Hepatocyte (in vitro differentiated cells): ENCODE measurements around the gene ERCC6L2. TPM values are rescaled to one million over a fixed set of nuclear protein-coding genes. Genes with fewer than 3 reads are reported as not detected.
A peak's percentile ranks its signal among the peaks of the same experiment; 100 is the strongest.

Experiments
- DNase-seq: peaks from one replicate; pipeline ENCODE4 v3.0.0-alpha.2; 2016; ENCODE audit warnings: low spot score
- H2AFZ ChIP-seq: fragments of 200-600 bp; sonication (generic); 2 replicates; pipeline ENCODE4 v1.6.0; 2016; ENCODE audit warnings: antibody characterized with exemption, mild to moderate bottlenecking
- H3K27ac ChIP-seq: fragments of 200-600 bp; sonication (generic); 2 replicates; pipeline ENCODE4 v1.5.1; 2016; ENCODE audit warnings: mild to moderate bottlenecking
- H3K27me3 ChIP-seq: fragments of 200-600 bp; sonication (generic); 2 replicates; pipeline ENCODE4 v1.6.1; 2016
- H3K36me3 ChIP-seq: fragments of 200-600 bp; sonication (generic); replicated peaks from 2 replicates; pipeline ENCODE4 v1.5.1; 2016; ENCODE audit warnings: low read depth; ENCODE audit not compliant: insufficient read depth
- H3K4me1 ChIP-seq: fragments of 200-600 bp; sonication (generic); 2 replicates; pipeline ENCODE4 v1.5.1; 2016; ENCODE audit warnings: mild to moderate bottlenecking, moderate library complexity; ENCODE audit not compliant: insufficient read depth
- H3K4me2 ChIP-seq: fragments of 200-600 bp; sonication (generic); 2 replicates; pipeline ENCODE4 v1.6.0; 2016
- H3K4me3 ChIP-seq: fragments of 200-600 bp; sonication (generic); 2 replicates; pipeline ENCODE4 v1.5.1; 2016; ENCODE audit warnings: mild to moderate bottlenecking
- H3K79me2 ChIP-seq: fragments of 200-600 bp; sonication (generic); 2 replicates; pipeline ENCODE4 v1.6.0; 2017; ENCODE audit warnings: mild to moderate bottlenecking
- H3K9me2 ChIP-seq: fragments of 200-600 bp; sonication (generic); replicated peaks from 2 replicates; pipeline ENCODE4 v1.6.0; 2017; ENCODE audit warnings: mild to moderate bottlenecking; ENCODE audit not compliant: insufficient read depth
- H3K9me3 ChIP-seq: fragments of 200-600 bp; sonication (generic); 2 replicates; pipeline ENCODE4 v1.5.1; 2016; ENCODE audit warnings: low read depth, mild to moderate bottlenecking
- H4K20me1 ChIP-seq: fragments of 200-600 bp; sonication (generic); 2 replicates; pipeline ENCODE4 v1.6.0; 2016; ENCODE audit warnings: mild to moderate bottlenecking; ENCODE audit not compliant: insufficient read depth, poor library complexity, severe bottlenecking
- EZH2 ChIP-seq: fragments of 200-600 bp; sonication (generic); IDR thresholded peaks from 2 replicates; pipeline ENCODE4 v1.6.1; 2016; ENCODE audit warnings: antibody characterized with exemption, mild to moderate bottlenecking, borderline replicate concordance
- EZH2phosphoT487 ChIP-seq: fragments of 200-600 bp; sonication (generic); IDR thresholded peaks from one replicate; pipeline ENCODE4 v1.6.1; 2018; ENCODE audit warnings: antibody characterized with exemption, mild to moderate bottlenecking, low read depth, moderate library complexity; ENCODE audit not compliant: unreplicated experiment, severe bottlenecking
- WGBS: methylation state at CpG from one replicate; pipeline ENCODE4 v1.1.6; 2016; ENCODE audit warnings: low lambda C conversion rate; ENCODE audit errors: missing lambda C conversion rate; 5-methylcytosine and 5-hydroxymethylcytosine counted together
- polyA plus RNA-seq: library from polyadenylated mRNA; unstranded; fragments of >200 nt; fragmentation: Nextera tagmentation; extraction: Ambion mirVana; gene quantifications from 2 replicates; pipeline ENCODE4 v1.2.1, GENCODE V29; 2016
- total RNA-seq: library from RNA; depleted of rRNA; stranded (reverse); fragments of >200 nt; gene quantifications from 2 replicates; pipeline ENCODE4 v1.2.3, GENCODE V29; 2014
- TF ChIP-seq, protein P1 (sequence below): fragments of 200-600 bp; sonication (generic); IDR thresholded peaks from 2 replicates; pipeline ENCODE4 v1.5.1; 2016; ENCODE audit warnings: antibody characterized with exemption, mild to moderate bottlenecking; ENCODE audit not compliant: poor library complexity

ERCC6L2 gene
- total and polyA plus RNA-seq, 2 experiments from 2014 or later = 17.6 to 55.7 TPM

DNA sequence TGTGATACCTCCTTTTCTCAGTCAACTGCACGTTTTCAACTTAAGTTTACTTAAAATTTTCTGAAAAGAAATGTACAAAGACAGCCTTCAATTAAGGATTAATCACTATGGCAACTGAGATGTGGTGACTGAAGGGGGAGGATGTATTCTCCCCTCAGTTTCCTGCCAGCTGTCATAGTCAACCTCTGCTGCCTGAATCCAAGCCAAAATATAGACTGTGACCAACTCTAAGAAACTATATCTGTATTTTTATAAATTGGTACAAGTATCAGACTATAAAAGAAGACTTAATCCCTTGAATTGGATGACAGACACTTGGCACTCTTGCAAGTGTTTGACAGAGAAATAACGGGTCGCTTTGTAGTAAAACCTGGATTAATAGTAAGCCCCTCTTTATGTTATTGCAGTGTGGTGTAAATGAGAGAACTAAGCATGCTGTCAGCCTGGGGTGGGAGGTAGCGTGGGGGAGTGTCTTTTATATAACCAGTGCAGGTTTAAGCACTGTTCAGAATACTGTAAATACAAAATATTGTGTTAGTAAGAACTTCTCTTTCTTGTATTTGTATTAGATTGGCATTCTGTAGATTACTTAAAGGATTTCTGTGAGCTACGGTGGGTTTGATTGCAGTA, 106.4 kb downstream of the ERCC6L2 start:
- Histone ChIP-seq H2AFZ (no peak overlapping the region), H3K36me3 (no peaks in the 10 kb centered on the region), H3K79me2 (no peaks in the 10 kb centered on the region), H3K4me2 (peak overlapping the region; percentile 10), H3K4me3 (no peak overlapping the region), H4K20me1 (no peaks in the 10 kb centered on the region), H3K27ac (peak overlapping the region; percentile 59), H3K27me3 (no peaks in the 10 kb centered on the region), H3K4me1 (peaks cover 12% of the 10 kb centered on the region), H3K9me2 (no peaks in the 10 kb centered on the region), H3K9me3 (no peaks in the 10 kb centered on the region)
- no peak for DNase-seq
- no peak for TF ChIP-seq EZH2
- TF ChIP-seq, protein P1, sequence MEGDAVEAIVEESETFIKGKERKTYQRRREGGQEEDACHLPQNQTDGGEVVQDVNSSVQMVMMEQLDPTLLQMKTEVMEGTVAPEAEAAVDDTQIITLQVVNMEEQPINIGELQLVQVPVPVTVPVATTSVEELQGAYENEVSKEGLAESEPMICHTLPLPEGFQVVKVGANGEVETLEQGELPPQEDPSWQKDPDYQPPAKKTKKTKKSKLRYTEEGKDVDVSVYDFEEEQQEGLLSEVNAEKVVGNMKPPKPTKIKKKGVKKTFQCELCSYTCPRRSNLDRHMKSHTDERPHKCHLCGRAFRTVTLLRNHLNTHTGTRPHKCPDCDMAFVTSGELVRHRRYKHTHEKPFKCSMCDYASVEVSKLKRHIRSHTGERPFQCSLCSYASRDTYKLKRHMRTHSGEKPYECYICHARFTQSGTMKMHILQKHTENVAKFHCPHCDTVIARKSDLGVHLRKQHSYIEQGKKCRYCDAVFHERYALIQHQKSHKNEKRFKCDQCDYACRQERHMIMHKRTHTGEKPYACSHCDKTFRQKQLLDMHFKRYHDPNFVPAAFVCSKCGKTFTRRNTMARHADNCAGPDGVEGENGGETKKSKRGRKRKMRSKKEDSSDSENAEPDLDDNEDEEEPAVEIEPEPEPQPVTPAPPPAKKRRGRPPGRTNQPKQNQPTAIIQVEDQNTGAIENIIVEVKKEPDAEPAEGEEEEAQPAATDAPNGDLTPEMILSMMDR = no peak
- no peak for TF ChIP-seq EZH2phosphoT487
- WGBS = 36% methylated on average over 5 of the region's 5 CpGs

DNA sequence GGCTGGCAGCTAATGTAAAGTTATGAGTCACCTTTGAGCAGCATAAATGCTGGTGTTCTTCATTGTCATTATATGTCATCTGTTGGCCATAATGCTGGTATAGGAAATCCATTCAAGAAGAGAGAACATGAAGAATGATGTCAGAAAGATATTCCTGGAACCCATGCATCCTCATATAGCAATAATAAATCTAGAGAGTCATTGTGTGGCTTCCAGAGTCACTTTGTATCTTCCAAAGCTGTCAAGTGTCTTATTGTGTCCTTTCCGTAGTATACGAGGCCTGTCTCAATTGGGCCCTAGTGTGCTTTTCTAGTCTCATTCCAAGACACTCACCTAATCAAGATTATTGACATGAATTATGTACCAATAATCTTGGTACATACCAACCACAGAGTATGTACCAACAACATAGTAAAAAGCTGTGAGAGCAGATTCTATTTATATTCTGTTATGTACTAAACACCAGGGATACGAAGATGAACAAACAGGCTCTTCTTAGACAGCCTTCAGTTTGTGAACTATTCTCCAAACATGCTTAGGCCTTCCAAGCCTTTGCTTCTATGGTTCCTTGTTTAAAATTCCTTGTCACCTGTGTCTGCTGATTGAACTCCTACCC, 110.1 kb downstream of the ERCC6L2 start:
- no peaks in the 10 kb centered on the region for H3K27me3 ChIP-seq
- H4K20me1 ChIP-seq = no peaks in the 10 kb centered on the region
- TF ChIP-seq EZH2phosphoT487 (no peak), EZH2 (no peak)
- TF ChIP-seq, protein P1 = no peak
- DNase-seq = no peak
- H3K4me2 ChIP-seq = no peak overlapping the region
- WGBS = 98% methylated on average over 3 of the region's 3 CpGs
- no peaks in the 10 kb centered on the region for H3K9me2 ChIP-seq
- H3K79me2 ChIP-seq = no peaks in the 10 kb centered on the region
- H2AFZ ChIP-seq = no peak overlapping the region
- peaks cover 12% of the 10 kb centered on the region for H3K4me1 ChIP-seq
- no peaks in the 10 kb centered on the region for H3K36me3 ChIP-seq
- H3K27ac ChIP-seq = no peak overlapping the region
- H3K9me3 ChIP-seq = no peaks in the 10 kb centered on the region
- H3K4me3 ChIP-seq = no peak overlapping the region

DNA sequence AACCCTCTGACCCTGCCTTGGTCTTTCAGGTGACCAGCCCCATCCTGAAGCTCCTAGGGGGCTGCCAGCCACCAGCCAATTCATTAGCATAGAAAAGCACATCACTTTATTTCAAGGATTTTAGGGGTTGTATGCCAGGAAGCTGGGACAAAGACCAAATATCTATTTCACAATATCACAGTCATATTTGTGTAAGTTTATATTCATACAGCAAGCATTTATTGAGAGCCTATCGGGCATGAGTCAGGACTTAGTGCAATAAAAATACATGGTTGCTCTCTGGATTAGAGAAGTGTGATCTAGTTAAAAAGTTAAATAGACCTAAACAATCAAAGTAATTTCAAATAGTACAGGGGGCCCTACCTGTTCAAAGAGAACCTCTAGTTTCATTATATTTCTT, 113.8 kb downstream of the ERCC6L2 start:
- Histone ChIP-seq H3K4me2 (no peak overlapping the region), H4K20me1 (no peaks in the 10 kb centered on the region), H3K36me3 (no peaks in the 10 kb centered on the region), H2AFZ (no peak overlapping the region), H3K4me3 (no peak overlapping the region), H3K9me3 (no peaks in the 10 kb centered on the region), H3K9me2 (no peaks in the 10 kb centered on the region), H3K79me2 (no peaks in the 10 kb centered on the region), H3K27ac (no peak overlapping the region), H3K4me1 (no peaks in the 10 kb centered on the region), H3K27me3 (no peaks in the 10 kb centered on the region)
- 81% methylated on average over 1 of the region's 1 CpG for WGBS
- no peak for DNase-seq
- TF ChIP-seq EZH2phosphoT487 = no peak
- TF ChIP-seq, protein P1 = no peak
- TF ChIP-seq EZH2 = no peak
